ENCODE results near the gene ABLIM3.

The ABLIM3 gene

DNA sequence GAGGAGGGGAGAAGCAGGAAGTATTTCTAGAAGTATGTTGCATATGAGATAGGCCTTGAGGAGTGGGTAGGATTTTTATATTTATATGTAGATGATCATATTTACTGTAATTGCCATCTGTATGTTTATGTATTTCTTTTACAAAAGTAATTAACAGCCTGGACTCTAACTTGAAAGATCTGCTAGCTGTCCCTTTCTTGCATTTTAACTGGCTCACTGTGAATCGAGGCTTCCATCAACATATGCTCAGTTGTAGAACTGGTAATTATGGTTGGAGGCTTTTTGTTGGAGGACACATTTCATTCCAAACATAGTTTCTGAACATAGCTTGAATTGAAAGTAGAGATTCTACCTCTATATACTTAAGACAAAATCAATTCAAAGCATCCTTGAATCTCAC, 23.4 kb downstream of the ABLIM3 start:
- H3K9ac ChIP-seq, result no peak overlapping the region
- no peak overlapping the region for H2AFZ ChIP-seq
- H3K27ac ChIP-seq, result no peak overlapping the region
- H3K27me3 ChIP-seq (ENCODE audit: control insufficient read depth, insufficient read depth, low read length), result no peaks in the 10 kb centered on the region
- H3K36me3 ChIP-seq (ENCODE audit: control insufficient read depth, insufficient read depth, low read length), result no peaks in the 10 kb centered on the region
- H3K4me3 ChIP-seq (ENCODE audit: low read depth, low read length), result no peak overlapping the region
- H3K9me3 ChIP-seq (ENCODE audit: control insufficient read depth, low read length), result no peaks in the 10 kb centered on the region
- H3K4me2 ChIP-seq (ENCODE audit: low read length), result no peak overlapping the region
- TF ChIP-seq, protein P1, sequence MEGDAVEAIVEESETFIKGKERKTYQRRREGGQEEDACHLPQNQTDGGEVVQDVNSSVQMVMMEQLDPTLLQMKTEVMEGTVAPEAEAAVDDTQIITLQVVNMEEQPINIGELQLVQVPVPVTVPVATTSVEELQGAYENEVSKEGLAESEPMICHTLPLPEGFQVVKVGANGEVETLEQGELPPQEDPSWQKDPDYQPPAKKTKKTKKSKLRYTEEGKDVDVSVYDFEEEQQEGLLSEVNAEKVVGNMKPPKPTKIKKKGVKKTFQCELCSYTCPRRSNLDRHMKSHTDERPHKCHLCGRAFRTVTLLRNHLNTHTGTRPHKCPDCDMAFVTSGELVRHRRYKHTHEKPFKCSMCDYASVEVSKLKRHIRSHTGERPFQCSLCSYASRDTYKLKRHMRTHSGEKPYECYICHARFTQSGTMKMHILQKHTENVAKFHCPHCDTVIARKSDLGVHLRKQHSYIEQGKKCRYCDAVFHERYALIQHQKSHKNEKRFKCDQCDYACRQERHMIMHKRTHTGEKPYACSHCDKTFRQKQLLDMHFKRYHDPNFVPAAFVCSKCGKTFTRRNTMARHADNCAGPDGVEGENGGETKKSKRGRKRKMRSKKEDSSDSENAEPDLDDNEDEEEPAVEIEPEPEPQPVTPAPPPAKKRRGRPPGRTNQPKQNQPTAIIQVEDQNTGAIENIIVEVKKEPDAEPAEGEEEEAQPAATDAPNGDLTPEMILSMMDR (IDR thresholded peaks at IDR 0.05), result no peak
- peaks cover 2% of the 10 kb centered on the region for H3K4me1 ChIP-seq
- peaks cover 45% of the 10 kb centered on the region for H3K79me2 ChIP-seq

DNA sequence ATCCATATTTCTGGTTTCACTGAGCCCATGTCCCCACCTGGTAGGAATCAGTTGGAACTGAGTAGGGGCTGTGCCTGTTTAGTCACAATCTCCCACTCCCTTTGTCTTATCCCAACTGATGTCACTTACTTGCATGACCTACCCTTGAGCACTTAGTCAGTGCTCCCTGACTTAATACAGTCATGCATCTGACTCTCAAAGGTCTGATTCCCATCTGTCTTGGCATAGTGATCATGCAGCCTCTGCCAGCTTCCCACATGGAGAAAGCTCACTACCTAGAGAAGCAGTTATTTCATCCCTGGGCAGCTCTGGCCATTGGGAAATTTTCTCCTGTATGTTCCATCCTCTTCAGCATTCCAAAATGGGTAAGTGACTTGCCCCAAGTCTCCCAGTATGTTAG, 24.8 kb downstream of the ABLIM3 start:
- no peak overlapping the region for H3K27ac ChIP-seq
- TF ChIP-seq, protein P1 (IDR thresholded peaks at IDR 0.05), result no peak

DNA sequence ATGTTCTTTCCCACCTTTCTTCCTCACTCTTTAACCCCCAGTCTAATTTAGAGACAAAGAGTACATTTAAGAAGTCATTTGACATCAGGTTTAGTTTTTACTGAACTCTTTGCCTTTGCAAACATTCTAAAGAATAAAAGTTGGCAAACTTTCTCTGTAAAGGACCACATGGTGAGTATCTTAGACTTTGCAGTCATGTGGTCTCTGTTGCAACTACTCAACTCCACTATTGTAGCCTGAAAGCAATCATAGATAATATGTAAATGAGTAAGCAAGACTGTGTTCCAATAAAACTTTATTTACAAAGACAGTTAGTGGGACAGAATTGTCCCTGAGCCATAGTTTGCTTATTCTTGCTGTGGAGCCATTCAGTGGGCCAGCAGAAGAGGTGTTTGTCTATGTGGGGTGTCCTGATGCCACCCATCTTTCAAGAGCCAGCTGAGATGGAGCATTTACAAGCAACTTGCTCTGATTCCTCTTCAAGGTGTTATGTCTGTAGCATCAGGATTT, 25.4 kb downstream of the ABLIM3 start:
- no peak overlapping the region for H3K27ac ChIP-seq
- H3K4me2 ChIP-seq (ENCODE audit: low read length), result no peak overlapping the region
- H3K79me2 ChIP-seq, result peaks cover 40% of the 10 kb centered on the region
- H3K36me3 ChIP-seq (ENCODE audit: control insufficient read depth, insufficient read depth, low read length), result no peaks in the 10 kb centered on the region
- H3K9me3 ChIP-seq (ENCODE audit: control insufficient read depth, low read length), result no peaks in the 10 kb centered on the region
- H3K4me3 ChIP-seq (ENCODE audit: low read depth, low read length), result no peak overlapping the region
- no peaks in the 10 kb centered on the region for H3K27me3 ChIP-seq (ENCODE audit: control insufficient read depth, insufficient read depth, low read length)
- peaks cover 2% of the 10 kb centered on the region for H3K4me1 ChIP-seq
- no peak overlapping the region for H2AFZ ChIP-seq
- TF ChIP-seq, protein P1 (IDR thresholded peaks at IDR 0.05), result no peak
- no peak overlapping the region for H3K9ac ChIP-seq

More for the DNA sequence above, 24.8 kb downstream of the ABLIM3 start:
- Histone ChIP-seq H3K79me2 (peaks cover 38% of the 10 kb centered on the region), H3K4me1 (peaks cover 2% of the 10 kb centered on the region), H3K9ac (no peak overlapping the region), H3K4me2 (ENCODE audit: low read length) (no peak overlapping the region), H3K36me3 (ENCODE audit: control insufficient read depth, insufficient read depth, low read length) (no peaks in the 10 kb centered on the region), H3K9me3 (ENCODE audit: control insufficient read depth, low read length) (no peaks in the 10 kb centered on the region), H2AFZ (no peak overlapping the region), H3K4me3 (ENCODE audit: low read depth, low read length) (no peak overlapping the region), H3K27me3 (ENCODE audit: control insufficient read depth, insufficient read depth, low read length) (no peaks in the 10 kb centered on the region)

DNA sequence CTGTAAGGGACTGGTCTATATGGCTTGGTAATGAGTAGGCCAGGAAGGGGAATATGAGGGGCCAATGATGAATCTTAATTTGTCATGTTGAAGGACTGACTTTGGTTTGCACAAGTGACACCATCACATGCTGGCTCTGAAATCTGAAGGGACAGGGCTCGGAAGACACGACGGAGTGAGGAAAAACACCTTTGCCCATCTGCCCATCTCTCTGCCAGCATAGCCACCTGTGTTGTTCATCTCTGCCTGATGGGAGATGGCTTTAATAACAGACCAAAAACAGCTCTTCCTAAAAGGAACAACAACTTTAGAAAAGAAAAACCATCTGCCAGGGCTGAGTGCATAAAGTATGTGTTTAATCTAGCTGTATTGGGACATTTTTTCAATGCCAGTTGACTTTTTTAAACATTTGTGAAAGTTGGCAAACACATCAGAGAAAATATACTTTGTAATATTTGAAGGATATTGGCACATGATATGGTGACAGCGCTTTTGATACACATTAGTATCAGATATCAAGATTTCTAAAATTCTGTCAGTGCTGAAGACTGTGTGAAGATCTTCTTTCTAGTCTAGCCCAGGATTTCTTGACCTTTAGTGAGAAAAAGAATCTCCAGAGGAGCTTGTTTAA, 27.1 kb downstream of the ABLIM3 start:
- H3K4me3 ChIP-seq (ENCODE audit: low read depth, low read length), result no peak overlapping the region
- H3K36me3 ChIP-seq (ENCODE audit: control insufficient read depth, insufficient read depth, low read length), result no peaks in the 10 kb centered on the region
- TF ChIP-seq, protein P1 (IDR thresholded peaks at IDR 0.05), result no peak
- no peaks in the 10 kb centered on the region for H3K9me3 ChIP-seq (ENCODE audit: control insufficient read depth, low read length)
- H3K4me1 ChIP-seq, result peaks cover 2% of the 10 kb centered on the region
- H3K27ac ChIP-seq, result no peak overlapping the region
- H3K9ac ChIP-seq, result no peak overlapping the region
- H3K4me2 ChIP-seq (ENCODE audit: low read length), result no peak overlapping the region
- no peak overlapping the region for H2AFZ ChIP-seq
- H3K27me3 ChIP-seq (ENCODE audit: control insufficient read depth, insufficient read depth, low read length), result no peaks in the 10 kb centered on the region
- peaks cover 35% of the 10 kb centered on the region for H3K79me2 ChIP-seq

DNA sequence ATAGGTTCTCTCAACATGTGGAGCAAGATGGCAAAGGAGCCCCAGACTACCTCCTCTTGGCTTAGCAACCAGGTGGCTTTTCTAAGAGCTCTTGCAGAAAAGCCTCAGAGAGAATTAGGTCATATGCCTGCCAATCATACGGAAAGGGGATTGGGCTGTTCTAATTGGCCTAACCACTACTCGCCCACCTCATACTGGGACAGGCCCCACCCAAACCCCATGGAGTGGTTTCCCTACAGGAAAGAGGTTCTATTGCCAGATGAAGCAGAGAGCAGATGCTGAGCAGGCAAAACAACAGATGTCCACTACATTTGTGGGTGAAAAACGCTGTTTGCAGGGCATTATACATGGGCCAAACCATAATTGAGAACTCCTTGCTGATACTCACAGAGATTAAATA, 29.0 kb downstream of the ABLIM3 start:
- Histone ChIP-seq H3K27me3 (ENCODE audit: control insufficient read depth, insufficient read depth, low read length) (no peaks in the 10 kb centered on the region), H3K4me3 (ENCODE audit: low read depth, low read length) (no peak overlapping the region), H3K9me3 (ENCODE audit: control insufficient read depth, low read length) (no peaks in the 10 kb centered on the region), H3K9ac (no peak overlapping the region), H3K27ac (no peak overlapping the region), H3K36me3 (ENCODE audit: control insufficient read depth, insufficient read depth, low read length) (no peaks in the 10 kb centered on the region), H2AFZ (no peak overlapping the region), H3K79me2 (peaks cover 25% of the 10 kb centered on the region), H3K4me2 (ENCODE audit: low read length) (no peak overlapping the region), H3K4me1 (peaks cover 2% of the 10 kb centered on the region)
- TF ChIP-seq, protein P1 (IDR thresholded peaks at IDR 0.05), result no peak
